Measurements from ENCODE around the gene LTB4R. TPM values are rescaled to one million over a fixed set of nuclear protein-coding genes. Genes with fewer than 3 reads are reported as not detected.
A peak's percentile ranks its signal among the peaks of the same experiment; 100 is the strongest.

Gene LTB4R
- total RNA-seq, 1 donor: 1.3 TPM

DNA sequence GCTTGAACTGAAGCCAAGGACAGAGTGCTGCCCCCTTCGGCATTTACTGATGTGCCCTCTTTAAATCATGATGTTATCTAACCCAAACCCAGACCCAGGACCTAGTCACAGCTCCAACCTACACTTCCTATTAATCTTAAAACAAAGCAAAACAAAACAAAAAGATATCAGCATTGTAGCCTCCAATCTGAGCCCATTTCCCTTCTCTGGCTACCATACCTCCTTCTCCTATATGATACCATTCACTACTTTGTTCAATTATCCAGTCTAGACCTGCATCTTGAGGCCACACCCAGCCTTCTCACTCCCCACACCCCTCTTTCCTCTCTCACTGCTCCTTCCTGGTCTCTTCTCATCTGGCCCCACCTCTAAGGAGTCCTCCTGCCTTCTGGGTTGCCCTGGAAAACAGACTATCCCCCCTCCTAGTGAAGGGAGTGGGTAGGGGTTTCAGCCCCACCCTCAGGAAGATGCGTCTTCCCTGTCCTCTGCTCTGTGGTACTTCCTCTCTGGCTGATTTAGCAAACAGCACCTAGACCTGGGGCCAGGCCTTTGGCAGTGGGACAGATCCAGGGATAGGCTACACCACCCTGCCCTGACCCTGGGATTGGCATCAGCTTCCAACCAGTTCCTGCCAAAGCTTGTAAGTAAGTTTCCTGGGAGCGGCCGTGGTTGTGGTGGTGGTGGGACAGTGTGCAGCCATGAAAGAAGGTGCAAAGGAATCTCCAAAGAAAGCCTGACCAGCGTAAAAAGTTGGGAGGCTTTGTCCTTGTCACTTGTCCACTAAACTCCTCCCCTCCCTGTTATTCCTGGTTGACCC lies 3.3 kb downstream of the LTB4R start:
- DNase-seq (ENCODE audit: low read depth): no peak
- no peak for TF ChIP-seq CTCF (IDR thresholded peaks at IDR 0.05; ENCODE audit: insufficient read depth, low read depth, low read length)
- no peak overlapping the region for H3K4me3 ChIP-seq (ENCODE audit: low read depth, low read length)

GRCh38 chr14:24315243-24315806 lies 4.0 kb downstream of the LTB4R start:
- TF ChIP-seq CTCF (IDR thresholded peaks at IDR 0.05; ENCODE audit: insufficient read depth, low read depth, low read length): no peak
- H3K4me3 ChIP-seq (ENCODE audit: low read depth, low read length): no peak overlapping the region
- DNase-seq (ENCODE audit: low read depth): no peak

DNA sequence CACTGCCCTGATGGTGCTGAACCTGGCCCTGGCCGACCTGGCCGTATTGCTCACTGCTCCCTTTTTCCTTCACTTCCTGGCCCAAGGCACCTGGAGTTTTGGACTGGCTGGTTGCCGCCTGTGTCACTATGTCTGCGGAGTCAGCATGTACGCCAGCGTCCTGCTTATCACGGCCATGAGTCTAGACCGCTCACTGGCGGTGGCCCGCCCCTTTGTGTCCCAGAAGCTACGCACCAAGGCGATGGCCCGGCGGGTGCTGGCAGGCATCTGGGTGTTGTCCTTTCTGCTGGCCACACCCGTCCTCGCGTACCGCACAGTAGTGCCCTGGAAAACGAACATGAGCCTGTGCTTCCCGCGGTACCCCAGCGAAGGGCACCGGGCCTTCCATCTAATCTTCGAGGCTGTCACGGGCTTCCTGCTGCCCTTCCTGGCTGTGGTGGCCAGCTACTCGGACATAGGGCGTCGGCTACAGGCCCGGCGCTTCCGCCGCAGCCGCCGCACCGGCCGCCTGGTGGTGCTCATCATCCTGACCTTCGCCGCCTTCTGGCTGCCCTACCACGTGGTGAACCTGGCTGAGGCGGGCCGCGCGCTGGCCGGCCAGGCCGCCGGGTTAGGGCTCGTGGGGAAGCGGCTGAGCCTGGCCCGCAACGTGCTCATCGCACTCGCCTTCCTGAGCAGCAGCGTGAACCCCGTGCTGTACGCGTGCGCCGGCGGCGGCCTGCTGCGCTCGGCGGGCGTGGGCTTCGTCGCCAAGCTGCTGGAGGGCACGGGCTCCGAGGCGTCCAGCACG lies 4.7 kb downstream of the LTB4R start:
- peak; percentile 40 for DNase-seq (ENCODE audit: low read depth)
- H3K4me3 ChIP-seq (ENCODE audit: low read depth, low read length): no peak overlapping the region
- peak; percentile 11 for TF ChIP-seq CTCF (IDR thresholded peaks at IDR 0.05; ENCODE audit: insufficient read depth, low read depth, low read length)

GRCh38 chr14:24316597-24316950 lies 5.3 kb downstream of the LTB4R start:
- no peak for DNase-seq (ENCODE audit: low read depth)
- TF ChIP-seq CTCF (IDR thresholded peaks at IDR 0.05; ENCODE audit: insufficient read depth, low read depth, low read length): no peak

GRCh38 chr14:24317141-24317928 lies 6.0 kb downstream of the LTB4R start:
- DNase-seq (ENCODE audit: low read depth): no peak
- H3K4me3 ChIP-seq (ENCODE audit: low read depth, low read length): no peak overlapping the region
- no peak for TF ChIP-seq CTCF (IDR thresholded peaks at IDR 0.05; ENCODE audit: insufficient read depth, low read depth, low read length)

More at GRCh38 chr14:24316597-24316950, 5.3 kb downstream of the LTB4R start:
- no peak overlapping the region for H3K4me3 ChIP-seq (ENCODE audit: low read depth, low read length)

DNA sequence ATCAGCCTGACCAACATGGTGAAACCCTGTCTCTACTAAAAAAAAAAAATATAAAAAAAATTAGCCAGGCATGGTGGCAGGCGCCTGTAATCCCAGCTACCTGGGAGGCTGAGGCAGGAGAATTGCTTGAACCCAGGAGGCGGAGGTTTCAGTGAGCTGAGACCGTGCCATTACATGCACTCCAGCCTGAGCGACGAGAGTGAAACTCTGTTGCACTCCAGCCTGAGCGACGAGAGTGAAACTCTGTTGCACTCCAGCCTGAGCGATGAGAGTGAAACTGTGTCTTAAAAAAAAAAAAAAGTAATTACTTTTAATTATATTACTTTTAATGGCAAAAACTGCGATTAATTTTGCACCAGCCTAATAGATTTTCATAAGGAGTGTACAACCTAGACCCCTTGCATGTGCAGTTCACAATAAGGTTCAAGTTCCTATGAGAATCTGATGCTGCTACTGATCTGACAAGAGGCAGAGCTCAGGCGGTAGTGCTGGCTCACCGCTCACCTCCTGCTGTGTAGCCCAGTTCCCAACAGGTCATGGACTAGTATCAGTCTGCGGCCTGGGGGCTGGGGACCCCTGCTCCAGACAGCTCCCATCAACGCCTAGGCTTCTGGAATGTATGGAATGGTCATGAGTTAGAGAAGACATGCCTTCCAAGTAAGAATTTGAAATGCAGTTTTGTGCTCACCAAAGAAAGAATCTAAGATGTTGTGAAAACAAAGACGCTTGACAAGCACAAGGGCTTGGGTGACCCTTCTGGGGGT lies 10.1 kb downstream of the LTB4R start:
- H3K4me3 ChIP-seq (ENCODE audit: low read depth, low read length): no peak overlapping the region
- no peak for TF ChIP-seq CTCF (IDR thresholded peaks at IDR 0.05; ENCODE audit: insufficient read depth, low read depth, low read length)
- no peak for DNase-seq (ENCODE audit: low read depth)

Measured in fibroblast of villous mesenchyme (primary cell).